Measurements from ENCODE around the gene LYSMD4. TPM values are rescaled to one million over a fixed set of nuclear protein-coding genes. Genes with fewer than 3 reads are reported as not detected.

Gene LYSMD4
- total RNA-seq, 1 donor from 2014 or later: 11.7 TPM

- peak; percentile 63 for DNase-seq (ENCODE audit: low spot score)
- H3K4me2 ChIP-seq: peak overlapping the region; percentile 88
- H3K4me1 ChIP-seq: peaks cover 13% of the 10 kb centered on the region
- peaks cover 28% of the 10 kb centered on the region for H3K4me1 Mint-ChIP-seq
- H3K9me3 Mint-ChIP-seq: no peaks in the 10 kb centered on the region
- H3K27ac ChIP-seq: no peak overlapping the region
- no peaks in the 10 kb centered on the region for H3K27me3 Mint-ChIP-seq (ENCODE audit: insufficient read depth, low read depth)
- H3K9ac ChIP-seq: peak overlapping the region; percentile 51
- peak overlapping the region; percentile 71 for H2AFZ ChIP-seq (replicated peaks)
- H3K36me3 ChIP-seq: no peaks in the 10 kb centered on the region
- peaks cover 19% of the 10 kb centered on the region for H3K79me2 ChIP-seq (ENCODE audit: low read depth)
- peaks cover 29% of the 10 kb centered on the region for H4K20me1 ChIP-seq (ENCODE audit: low read depth)
- H3F3A ChIP-seq (ENCODE audit: low read depth): peaks cover 5% of the 10 kb centered on the region
- no peak for TF ChIP-seq EZH2phosphoT487 (IDR thresholded peaks at IDR 0.05)
- no peak for TF ChIP-seq EZH2 (IDR thresholded peaks at IDR 0.05)
- no peak for TF ChIP-seq CTCF (IDR thresholded peaks at IDR 0.05)
- H3K27me3 ChIP-seq: peaks cover 14% of the 10 kb centered on the region
- peak overlapping the region; percentile 73 for H3K4me3 ChIP-seq
- H3K27ac Mint-ChIP-seq: no peak overlapping the region
- no peaks in the 10 kb centered on the region for H3K36me3 Mint-ChIP-seq
- H3K4me3 Mint-ChIP-seq: peak overlapping the region; percentile 93
- H3K9me3 ChIP-seq (ENCODE audit: low read depth): no peaks in the 10 kb centered on the region
These were observed 428 bp downstream of the LYSMD4 start for GRCh38 chr15:99732751-99733267.

- DNase-seq (ENCODE audit: low spot score): no peak
- H3K27me3 ChIP-seq: peaks cover 14% of the 10 kb centered on the region
- TF ChIP-seq EZH2 (IDR thresholded peaks at IDR 0.05) (no peak), CTCF (IDR thresholded peaks at IDR 0.05) (no peak), EZH2phosphoT487 (IDR thresholded peaks at IDR 0.05) (no peak)
- H3K36me3 Mint-ChIP-seq: peaks cover 2% of the 10 kb centered on the region
- H3K9me3 Mint-ChIP-seq: no peaks in the 10 kb centered on the region
- H3K36me3 ChIP-seq: no peaks in the 10 kb centered on the region
- H3K4me3 Mint-ChIP-seq: peak overlapping the region; percentile 93
- no peak overlapping the region for H3K27ac ChIP-seq
- H4K20me1 ChIP-seq (ENCODE audit: low read depth): peaks cover 29% of the 10 kb centered on the region
- H3K79me2 ChIP-seq (ENCODE audit: low read depth): peaks cover 19% of the 10 kb centered on the region
- peaks cover 28% of the 10 kb centered on the region for H3K4me1 Mint-ChIP-seq
- no peak overlapping the region for H3K27ac Mint-ChIP-seq
- H3K4me2 ChIP-seq: peak overlapping the region; percentile 88
- peak overlapping the region; percentile 73 for H3K4me3 ChIP-seq
- H3K4me1 ChIP-seq: peaks cover 13% of the 10 kb centered on the region
- no peaks in the 10 kb centered on the region for H3K27me3 Mint-ChIP-seq (ENCODE audit: insufficient read depth, low read depth)
- H3K9ac ChIP-seq: peak overlapping the region; percentile 51
- H3F3A ChIP-seq (ENCODE audit: low read depth): peaks cover 5% of the 10 kb centered on the region
- H3K9me3 ChIP-seq (ENCODE audit: low read depth): no peaks in the 10 kb centered on the region
- H2AFZ ChIP-seq (replicated peaks): peak overlapping the region; percentile 71
These were observed 1.0 kb downstream of the LYSMD4 start for GRCh38 chr15:99732124-99732750.

- Histone ChIP-seq H3K4me2 (peak overlapping the region; percentile 88), H3K27ac (no peak overlapping the region), H3K4me3 (peak overlapping the region; percentile 73), H3K4me1 (peaks cover 13% of the 10 kb centered on the region), H2AFZ (replicated peaks) (no peak overlapping the region), H3K27me3 (peaks cover 14% of the 10 kb centered on the region), H3F3A (ENCODE audit: low read depth) (peaks cover 5% of the 10 kb centered on the region), H3K36me3 (no peaks in the 10 kb centered on the region), H3K79me2 (ENCODE audit: low read depth) (peaks cover 19% of the 10 kb centered on the region), H3K9ac (no peak overlapping the region), H3K9me3 (ENCODE audit: low read depth) (no peaks in the 10 kb centered on the region), H4K20me1 (ENCODE audit: low read depth) (peaks cover 29% of the 10 kb centered on the region)
- Mint-ChIP-seq H3K9me3 (peaks cover 2% of the 10 kb centered on the region), H3K36me3 (peaks cover 7% of the 10 kb centered on the region), H3K27me3 (ENCODE audit: insufficient read depth, low read depth) (no peaks in the 10 kb centered on the region), H3K4me1 (peaks cover 28% of the 10 kb centered on the region), H3K27ac (no peak overlapping the region), H3K4me3 (peak overlapping the region; percentile 93)
- TF ChIP-seq EZH2phosphoT487 (IDR thresholded peaks at IDR 0.05) (no peak), EZH2 (IDR thresholded peaks at IDR 0.05) (no peak), CTCF (IDR thresholded peaks at IDR 0.05) (no peak)
- peak; percentile 19 for DNase-seq (ENCODE audit: low spot score)
These were observed 1.7 kb downstream of the LYSMD4 start for GRCh38 chr15:99731336-99732123.
